Measurements from ENCODE around the gene CCDC57.

The CCDC57 gene

DNA sequence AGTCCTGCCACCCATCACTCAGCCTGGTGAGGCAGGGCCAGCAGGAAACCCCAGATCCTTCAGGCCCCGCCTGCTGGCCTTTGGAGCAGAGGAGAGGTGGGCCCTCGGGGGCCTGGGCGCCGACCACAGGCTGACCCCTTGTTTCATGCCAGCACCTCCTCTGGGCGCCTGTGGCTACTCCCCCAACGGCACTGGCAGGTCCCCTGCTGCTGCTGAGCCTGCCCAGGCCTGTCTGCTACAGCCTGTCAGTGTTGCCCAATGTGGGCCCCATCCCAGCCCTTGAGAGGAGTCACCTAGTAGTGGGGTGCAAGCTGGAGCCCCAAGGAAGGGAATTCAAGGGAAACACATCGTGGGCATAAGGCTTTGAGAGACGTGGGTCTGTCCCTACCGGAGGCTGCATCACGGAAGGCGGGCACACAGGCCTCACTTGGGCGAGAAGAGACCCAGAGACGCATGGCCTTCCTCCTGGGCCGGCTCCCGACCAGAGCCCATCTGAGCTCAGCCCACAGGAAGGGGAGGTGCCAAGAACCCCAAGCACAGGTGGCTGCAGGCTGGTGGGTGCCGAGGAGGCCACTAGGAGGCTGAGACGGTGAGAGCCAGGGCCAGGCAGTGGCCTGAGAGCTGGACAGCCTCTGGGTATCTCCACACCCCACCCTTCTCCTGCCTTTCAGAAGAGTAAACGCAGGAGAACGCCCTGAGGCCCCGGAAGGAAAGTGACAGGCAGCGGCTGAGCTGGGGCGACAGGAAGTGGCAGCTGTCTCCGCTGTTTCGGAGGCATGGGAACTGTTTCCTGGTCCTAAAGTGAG, 106.6 kb downstream of the CCDC57 start:
- peak; percentile 30 to 63 for DNase-seq (ENCODE audit: low read depth in 2 of 2)

DNA sequence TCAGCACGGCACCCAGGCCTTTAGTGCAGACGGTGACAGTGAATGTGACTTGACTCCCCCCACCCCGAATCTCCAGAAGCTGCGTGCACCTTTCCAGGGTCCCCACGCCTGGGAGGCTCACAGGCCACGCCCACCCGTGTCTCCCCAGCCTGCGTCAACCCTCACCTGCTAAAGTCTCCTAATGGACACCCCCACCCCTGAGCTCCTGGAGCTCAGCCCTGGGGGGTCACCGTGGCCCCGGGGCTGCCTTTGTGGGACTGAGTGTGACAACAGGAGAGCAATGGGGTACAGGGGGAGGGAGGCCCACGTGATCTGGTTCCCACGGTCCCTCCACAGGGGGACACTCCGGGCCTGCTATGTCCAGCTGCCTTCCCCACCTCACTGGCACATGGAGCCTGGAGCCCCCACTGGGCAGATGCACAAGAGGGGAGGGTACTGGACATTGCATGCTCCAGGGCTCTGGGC, 107.2 kb downstream of the CCDC57 start:
- DNase-seq (ENCODE audit: low read depth in 2 of 2): no peak

DNA sequence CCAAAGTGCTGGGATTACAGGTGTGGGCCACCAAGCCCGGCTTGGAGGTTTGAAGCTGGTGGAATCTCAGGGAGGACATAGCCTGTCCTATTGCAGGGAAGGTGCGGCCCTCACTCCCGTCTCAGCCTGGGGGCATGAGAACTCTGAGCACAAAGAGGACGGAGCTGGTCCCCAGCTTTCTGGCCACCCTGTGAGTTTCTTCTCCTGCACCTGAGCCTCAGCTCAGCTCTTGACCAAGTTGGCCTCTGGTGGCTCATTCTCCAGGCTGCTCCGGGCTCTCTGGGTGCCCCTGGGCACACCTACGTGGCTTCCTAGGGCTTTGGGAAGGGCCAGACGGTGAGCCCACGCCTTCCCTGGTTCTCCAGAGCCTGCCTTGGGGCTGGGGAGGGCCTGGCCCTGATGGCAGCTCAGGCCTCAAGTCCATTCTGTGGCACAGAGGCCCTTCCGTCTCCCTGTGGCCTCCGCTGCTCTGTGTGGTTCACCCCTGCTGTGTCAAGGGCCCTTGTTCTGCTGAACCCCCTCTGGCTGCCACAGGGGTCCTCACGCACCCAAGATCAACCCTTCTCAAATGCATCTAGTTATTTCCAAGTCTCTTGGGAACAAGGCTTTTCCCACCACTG, 107.7 kb downstream of the CCDC57 start:
- DNase-seq (ENCODE audit: low read depth in 2 of 2): no peak

DNA sequence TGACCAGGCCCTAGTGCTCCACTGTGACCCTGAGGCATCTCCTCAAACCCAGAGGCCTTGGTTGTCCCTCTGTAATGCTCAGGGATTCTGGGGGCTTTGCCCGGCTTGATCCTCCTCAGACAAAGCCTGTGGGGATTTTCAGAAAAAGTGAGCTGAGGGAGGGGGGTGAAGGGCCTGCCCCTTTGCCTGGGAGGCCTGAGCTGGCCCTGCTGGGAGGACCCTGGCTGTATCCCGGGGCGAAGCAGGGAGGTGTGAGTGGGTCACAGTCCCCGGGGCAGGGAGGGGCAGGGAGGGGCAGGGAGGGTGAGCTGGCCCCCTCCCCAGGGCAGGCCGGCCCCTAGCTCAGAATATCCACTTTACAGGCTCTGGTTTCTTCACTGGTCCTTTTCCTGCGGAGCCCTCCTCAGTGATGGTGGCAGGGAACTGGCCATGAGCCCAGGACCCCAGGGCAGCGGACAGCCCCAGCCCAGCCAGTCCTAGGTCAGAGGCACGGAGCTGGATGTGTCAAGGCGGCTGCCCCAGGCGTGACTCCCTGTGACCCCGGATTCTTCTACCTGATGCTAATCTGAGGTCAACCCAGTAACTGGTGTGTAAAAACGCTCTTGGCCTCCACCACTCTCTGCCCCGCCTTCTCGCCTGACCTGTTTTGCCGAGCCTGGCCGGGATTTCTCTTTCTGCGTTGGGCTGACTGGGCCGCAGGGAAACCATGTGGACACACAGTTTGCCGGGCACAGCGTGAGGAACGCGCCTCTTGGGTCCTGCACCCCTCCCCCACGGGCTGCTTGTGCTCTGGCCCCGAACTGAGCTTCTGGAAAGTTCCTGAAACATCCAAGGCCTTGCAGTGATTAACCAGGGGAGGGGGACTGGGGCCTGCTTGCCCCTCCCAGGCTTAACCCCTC, 108.8 kb downstream of the CCDC57 start:
- DNase-seq (ENCODE audit: low read depth in 2 of 2): no peak

DNA sequence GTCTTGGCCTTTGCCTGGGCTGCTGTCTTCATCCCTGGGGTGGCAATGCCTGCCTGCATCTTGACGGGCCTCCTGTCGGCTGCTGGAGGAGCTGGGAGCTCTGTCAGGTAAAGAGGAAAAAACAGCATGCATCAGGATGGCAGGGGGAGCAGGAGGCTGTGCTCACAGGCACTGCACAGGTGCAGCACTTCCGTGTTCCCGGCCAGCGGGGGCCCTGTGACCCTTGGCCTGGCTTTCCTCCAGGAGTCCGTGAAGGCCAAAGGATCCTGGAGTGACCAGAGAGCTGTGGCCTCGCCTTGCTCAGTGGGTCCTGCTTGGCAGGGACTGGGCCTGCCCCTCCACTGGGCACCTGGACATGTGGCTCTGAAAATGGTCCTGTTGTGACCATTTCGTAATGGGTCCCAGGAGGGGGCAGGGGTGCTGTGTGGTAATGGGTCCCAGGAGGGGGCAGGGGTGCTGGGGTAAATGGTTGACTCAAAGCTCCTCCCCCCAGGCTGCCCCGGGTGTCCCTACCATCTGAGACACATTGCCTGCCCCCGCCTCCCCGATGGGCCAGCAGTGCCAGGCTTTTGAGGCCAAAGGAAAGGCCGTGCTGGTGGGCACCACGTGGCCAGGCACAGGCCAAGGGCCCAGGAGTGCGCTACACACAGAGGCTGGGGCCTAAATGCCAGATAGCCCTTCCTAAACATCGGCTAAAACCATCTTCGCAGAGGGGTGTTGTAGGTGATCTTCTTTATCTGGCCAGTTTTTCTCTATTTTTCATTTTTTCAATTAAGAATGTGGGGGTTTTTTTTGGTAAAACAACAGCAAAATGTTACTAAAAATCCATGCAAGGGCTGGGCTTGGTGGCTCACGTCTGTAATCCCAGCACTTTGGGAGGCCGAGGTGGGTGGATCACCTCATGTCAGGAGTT, 110.6 kb downstream of the CCDC57 start:
- DNase-seq (ENCODE audit: low read depth in 2 of 2): no peak

DNA sequence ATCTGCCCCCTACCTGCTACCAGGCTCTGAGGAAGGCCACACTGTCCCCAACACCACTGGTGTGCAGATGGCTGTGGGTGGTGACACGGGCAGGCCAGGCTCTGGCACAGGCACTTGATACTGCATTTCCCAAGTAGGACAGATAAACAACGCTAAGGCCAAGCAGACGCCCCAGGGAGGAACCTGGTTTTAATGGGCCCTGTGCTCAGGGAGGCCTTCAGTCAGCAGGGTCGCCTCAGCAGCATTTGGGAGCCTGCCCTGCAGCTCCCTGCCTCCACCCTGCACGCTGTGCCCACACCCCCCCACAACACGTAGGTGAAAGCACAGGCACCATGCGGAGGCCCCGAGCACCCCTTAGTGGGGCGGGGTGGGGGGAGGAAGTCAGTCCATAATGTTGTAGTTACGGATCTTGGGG, 111.3 kb downstream of the CCDC57 start:
- DNase-seq (ENCODE audit: low read depth in 2 of 2): no peak

DNA sequence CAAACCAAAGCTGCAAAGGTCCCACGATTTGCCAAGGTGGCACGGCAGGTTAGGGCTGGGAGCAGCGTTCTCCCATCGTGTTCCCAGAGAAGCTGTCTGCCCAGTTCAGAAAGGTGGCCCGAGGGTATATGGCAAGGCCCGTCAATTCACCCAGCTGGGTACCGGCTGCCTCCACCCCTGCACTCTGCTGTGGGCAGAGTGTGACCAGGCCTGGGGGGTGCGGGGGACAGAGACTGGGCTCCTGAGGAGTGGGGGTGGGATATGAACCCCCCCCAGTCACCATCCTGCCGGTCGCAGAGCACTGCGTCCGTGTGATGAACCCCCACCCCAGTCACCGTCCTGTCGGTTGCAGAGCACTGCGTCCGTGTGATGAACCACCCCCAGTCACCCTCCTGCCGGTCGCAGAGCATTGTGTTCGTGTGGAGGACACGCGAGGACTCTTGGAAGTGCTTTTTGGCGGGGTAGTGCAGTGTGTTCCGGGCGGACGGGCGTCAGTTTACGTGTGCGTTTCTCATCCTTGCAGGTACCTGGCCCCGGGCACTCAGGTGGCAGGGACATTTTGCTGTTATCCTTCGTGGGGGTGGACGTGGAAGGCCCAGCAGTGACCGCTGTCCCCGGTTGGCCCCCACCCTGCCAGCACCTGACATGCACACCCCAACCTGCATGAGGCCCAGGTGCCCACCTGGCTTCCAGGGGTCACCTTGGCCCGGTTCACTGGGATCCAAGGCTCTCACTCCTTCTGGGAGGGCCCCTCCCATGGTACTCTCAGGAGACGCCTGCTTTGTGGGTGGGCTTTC, 111.9 kb downstream of the CCDC57 start:
- DNase-seq (ENCODE audit: low read depth in 2 of 2): no peak

DNA sequence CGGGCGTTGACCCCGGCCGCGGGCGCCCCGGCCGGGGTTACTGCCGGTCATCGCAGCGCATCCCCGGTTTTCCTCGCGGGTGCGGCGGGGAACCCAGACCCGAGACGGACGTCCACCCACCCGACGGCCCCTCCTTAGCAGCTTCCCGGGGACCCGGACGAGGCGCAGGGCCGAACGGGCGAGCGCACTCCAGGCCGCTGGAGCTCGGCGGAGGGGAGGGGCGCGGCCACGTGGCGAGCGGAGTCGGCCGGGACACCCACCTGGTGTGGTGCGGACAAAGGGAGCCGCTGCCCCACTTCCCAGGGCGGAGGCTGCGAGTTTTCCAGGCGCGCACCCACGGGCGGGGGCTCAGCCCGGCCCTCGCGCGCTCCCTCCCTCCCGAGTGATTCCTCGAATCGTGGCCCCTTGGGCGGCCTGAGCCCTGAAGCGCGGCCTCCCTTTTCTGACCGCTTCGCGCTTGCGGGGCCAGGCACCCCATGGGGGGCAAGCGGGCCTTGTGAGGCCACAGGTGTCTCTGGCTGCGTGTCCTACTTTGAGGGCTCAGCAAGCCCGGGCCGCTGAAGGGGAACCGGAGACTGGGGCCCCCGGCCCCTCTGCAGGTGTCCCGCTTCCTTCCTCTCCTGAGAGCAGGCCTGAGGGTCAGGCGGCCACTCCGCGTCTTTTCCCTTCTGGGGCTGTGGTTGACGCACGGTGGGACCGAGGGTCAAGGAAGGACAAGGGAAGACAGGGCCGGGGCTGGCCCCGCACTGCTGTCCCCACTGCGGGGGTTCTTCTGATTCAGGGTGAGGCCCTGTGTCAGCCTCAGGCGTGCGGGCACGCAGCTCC, 113.5 kb downstream of the CCDC57 start:
- DNase-seq (ENCODE audit: low read depth in 2 of 2): no peak

DNA sequence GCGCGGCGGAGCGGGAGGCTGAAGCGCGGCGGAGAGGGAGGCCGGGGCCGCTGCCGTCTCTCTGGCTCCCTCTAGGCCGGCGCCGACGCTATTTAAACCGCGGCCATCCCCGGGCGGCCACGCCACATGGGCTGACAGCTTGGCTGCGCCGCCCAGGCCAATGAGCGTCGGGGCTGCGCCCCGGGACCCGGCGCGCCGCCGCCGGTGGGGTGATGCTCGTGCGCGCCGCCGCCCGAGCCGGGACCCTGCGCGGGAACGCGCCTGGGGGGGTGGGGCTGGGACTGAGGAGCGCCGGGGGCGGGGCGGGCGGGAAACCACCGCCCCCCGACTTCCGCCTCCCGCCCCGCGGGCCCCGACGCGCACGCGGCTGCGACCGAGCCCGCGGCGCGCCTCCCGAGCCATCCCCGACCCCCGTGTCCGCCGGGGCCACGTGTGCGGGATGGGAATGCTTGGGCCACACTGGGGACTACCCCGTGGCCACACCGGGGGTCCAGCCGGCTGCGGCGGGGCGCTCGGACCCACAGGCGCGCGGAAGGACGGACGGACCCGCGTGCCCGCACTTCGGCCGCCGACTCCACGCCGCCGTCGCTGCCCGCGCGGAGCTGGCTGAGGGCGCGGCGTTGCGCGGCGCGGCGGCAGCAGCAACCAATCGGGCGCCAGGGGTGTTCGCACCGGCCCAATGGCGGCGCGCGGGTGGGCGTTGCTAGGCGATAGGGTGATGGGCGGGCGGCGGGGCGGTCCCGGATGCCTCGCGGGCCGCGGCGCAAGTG, 114.3 kb downstream of the CCDC57 start, which contains the start of gene FASN:
Gene FASN, minus strand, starts transcription at position 68 of the 770 bp plus-strand sequence. CDS start 1,791 bp downstream, outside the sequence.
- DNase-seq (ENCODE audit: low read depth in 2 of 2): peak; percentile 92 to 97

DNA sequence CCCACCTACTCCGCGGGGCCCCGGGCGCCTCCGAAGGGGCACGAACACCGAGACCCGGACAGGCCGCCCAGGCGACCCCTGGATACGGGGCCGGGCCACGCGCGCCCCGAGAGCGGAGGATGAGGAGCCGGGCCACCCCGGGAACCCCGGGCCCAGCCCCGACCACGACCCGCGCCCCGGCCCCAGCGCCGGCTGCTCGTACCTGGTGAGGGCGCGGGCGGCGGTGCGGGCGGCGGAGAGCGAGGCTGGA, 114.8 kb downstream of the CCDC57 start:
- DNase-seq (ENCODE audit: low read depth in 2 of 2): no peak

DNA sequence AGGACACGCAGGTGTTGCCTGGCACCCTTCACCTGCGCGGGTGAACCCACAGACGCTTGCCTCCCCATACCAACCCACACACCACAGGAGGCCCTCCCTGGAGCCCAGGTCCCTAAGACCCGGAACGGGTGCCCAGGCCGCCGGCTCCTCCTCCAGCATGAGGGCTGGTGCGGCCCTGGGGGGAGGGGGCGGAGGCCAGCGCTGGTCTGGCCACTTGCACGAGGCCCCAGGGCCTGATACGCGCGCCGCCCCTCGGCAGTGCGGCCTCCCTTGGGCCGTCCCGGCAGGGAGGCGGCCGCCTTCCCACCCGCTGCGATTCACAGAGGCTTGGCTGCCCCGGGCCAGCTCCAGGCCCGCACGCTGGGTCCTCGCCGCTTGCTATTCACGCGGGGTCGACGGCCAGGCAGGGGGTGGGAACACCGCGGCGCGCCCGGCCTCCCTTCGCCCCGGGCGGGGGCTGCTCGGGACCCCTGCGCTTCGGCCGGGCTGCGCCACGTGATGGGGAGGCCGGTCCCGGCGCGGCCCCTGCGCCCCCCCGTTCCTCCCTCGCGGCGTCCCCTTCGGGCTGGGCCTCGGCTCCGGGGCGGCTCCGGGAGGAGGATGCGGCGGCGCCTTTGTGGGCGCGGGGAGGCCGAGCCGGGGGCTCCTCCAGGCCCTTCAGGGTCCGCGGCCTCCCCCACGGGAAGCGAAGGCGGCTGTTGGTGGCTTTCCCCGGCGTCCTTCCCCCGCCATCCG, 115.3 kb downstream of the CCDC57 start:
- DNase-seq (ENCODE audit: low read depth in 2 of 2): peak in 1 of 2 donors; percentile 18

DNA sequence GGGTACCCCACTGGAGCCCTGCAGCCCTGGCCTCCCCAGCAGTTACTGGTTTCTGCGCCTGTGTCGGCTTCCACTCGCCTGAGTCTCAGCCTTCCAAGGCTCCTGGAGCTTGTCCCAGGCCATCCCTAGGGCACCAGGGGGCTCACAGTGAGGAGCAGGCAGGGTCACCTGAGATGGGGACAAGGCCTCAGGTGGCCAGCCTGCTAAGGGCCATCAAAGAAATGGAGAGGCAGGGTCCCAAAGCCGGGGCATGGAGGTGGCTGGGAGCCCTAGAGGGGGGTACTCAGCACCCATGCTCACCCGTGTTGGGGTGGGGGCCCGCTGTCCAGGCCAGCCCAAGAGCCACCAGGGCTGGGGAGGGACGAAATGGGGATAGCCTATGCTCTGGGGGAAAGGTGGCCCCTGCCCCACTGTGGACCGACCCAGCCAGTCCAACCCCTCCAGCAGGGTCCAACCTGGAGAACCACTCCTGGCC, 115.9 kb downstream of the CCDC57 start:
- DNase-seq (ENCODE audit: low read depth in 2 of 2): no peak

DNA sequence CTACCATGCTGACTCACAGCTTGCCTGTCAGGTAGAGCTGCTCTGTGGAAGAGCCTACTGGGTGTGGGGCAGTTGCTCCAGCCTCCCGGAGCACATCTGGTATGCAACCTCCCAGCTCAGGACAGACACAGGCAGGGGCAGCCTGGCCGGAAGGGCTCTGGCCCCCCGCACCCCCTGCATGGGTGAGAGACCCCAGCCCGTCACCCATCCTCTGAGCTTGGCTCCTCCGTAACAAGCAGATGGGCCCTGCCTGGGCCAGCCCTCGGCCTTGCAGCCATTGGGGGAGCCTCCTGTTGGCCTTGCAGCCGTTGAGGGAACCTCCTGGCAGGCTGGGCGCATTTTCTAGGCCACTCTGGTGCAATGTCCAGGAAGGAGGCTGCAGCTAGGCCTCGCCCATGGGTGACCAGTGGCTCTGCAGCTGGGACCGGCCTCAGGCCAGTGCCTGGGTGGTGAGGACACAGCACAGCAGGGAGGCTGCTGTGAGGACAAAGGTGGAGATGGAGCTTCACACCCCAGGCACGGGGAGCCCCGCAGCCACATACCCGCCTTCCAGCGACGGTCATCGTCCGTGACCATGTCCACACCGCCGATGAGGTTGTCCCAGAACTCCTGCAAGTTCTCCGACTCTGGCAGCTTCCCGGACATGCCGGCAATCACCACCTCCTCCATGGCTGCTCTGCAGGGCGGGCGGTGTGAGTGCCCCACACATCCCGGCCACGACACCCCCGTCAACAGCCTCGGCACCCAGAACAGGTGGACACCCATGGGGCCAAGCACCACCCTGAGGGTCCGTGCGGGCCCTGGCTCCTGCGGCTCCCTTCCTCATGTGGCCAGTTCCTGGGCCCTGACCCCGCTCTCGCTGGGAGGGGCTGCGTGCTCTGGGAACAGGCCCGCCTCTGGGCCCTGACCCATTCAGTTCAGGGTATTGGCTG, 116.6 kb downstream of the CCDC57 start:
- DNase-seq (ENCODE audit: low read depth in 2 of 2): no peak

DNA sequence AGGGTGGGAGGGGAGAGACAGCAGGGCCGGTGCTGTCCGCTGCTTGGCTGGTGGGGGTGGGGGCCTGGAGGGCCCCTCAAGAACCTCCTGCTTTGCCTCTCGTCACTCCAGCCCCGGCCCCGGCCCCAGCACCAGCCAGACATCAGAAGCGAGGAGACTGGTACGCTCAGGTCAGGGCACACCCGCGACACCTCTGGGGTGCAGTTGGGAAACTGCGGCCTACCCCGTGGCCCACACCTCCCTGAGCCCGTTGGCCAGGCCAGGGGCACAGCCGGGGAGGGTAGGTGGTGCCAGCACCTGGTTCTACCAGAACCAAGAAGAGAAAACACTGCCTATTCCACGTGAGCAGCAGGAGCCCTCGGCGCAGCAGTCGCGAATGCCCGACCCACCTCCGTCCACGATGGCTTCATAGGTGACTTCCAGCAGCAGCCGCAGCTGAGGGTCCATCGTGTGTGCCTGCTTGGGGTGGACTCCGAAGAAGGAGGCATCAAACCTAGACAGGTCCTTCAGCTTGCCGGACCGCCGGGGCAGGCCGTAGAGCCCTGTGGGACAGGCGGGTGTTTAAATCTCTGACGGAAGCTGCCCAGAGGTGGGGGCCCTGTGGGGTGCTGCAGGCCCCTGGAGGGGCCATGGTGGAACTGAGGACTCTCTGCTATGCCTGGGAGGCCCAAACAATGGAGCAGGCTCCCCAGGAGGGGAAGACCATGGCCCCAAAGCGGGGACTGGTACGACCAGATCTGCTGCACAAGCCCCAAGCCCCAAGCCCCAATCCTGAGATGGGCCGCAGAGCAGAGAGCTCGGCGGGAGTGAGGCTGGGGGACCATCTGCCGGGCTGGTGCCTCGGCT, 117.5 kb downstream of the CCDC57 start:
- no peak for DNase-seq (ENCODE audit: low read depth in 2 of 2)

DNA sequence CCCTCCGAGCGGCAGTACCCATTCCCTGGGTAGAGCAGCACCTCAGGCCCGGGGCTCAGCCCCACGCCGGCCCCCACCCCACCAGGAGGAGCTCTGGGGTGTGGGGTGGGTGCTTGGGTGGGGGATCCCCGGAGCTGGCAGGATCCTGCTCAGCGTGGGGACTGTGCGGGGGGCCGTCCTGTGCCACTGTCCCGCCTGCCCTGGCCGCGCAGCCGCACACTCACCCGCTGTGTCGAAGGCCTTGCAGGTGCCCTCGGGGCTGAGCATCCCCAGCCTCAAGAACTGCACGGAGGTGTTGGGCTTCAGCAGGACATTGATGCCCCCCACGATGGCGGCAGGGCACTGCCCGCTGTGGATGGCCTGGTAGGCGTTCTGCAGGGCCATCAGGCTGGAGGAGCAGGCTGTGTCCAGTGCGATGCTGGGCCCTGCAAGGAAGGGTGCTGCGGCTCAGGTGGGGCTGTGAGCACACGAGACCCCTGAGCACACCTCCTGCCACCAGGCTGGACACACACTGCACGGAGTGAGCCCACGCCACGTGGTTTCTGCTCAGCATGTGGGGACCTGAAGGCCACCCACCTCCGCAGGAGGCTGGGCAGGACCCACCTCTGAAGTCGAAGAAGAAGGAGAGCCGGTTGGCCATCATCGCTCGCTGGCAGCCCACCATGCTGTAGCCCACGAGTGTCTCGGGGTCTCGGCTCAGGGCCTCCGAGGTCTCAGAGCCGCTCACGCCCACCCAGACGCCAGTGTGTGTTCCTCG, 119.5 kb downstream of the CCDC57 start:
- no peak for DNase-seq (ENCODE audit: low read depth in 2 of 2)

All from stimulated activated CD8-positive, alpha-beta memory T cell treated with anti-CD3 and anti-CD28 coated beads, Interleukin-2, amount 100 ng/mL, for 48 hours (primary cell).